ENCODE results near the gene NFIA. TPM values are rescaled to one million over a fixed set of nuclear protein-coding genes. Genes with fewer than 3 reads are reported as not detected.

The NFIA gene
- total and polyA plus RNA-seq, 2 of the 13 experiments (the other 11 are each of a cell fraction or from before 2014, with no cell fraction given), result 14.7 to 28.5 TPM

- TF ChIP-seq HMGXB4 (CRISPR knock-in tag; IDR thresholded peaks at IDR 0.05; ENCODE audit: borderline replicate concordance in 1 of 2, low read depth in 1 of 2), result no peak
- TF ChIP-seq ZMAT3 (CRISPR knock-in tag; conservative IDR thresholded peaks at IDR 0.05), result no peak
- TF ChIP-seq ZNF18 (CRISPR knock-in tag; IDR thresholded peaks at IDR 0.05; ENCODE audit: insufficient replicate concordance), result no peak
- TF ChIP-seq MAX (IDR thresholded peaks at IDR 0.05), result no peak
- no peak for TF ChIP-seq MED13 (CRISPR knock-in tag; IDR thresholded peaks at IDR 0.05)
- no peak for TF ChIP-seq PHF21A (CRISPR knock-in tag; IDR thresholded peaks at IDR 0.05)
- TF ChIP-seq NFE2 (CRISPR knock-in tag; IDR thresholded peaks at IDR 0.05), result no peak
- no peak for TF ChIP-seq ARHGAP35 (CRISPR knock-in tag; IDR thresholded peaks at IDR 0.05; ENCODE audit: borderline replicate concordance)
- TF ChIP-seq ZBTB43 (CRISPR knock-in tag; conservative IDR thresholded peaks at IDR 0.05), result no peak
- no peak for TF ChIP-seq SMARCC2 (IDR thresholded peaks at IDR 0.05)
- TF ChIP-seq ZSCAN9 (CRISPR knock-in tag; IDR thresholded peaks at IDR 0.05; ENCODE audit: borderline replicate concordance), result no peak
- TF ChIP-seq ZBTB49 (CRISPR knock-in tag; IDR thresholded peaks at IDR 0.05; ENCODE audit: borderline replicate concordance), result no peak
- TF ChIP-seq ZNF577 (CRISPR knock-in tag; IDR thresholded peaks at IDR 0.05; ENCODE audit: borderline replicate concordance, low read depth), result no peak
- no peak for TF ChIP-seq ZNF136 (CRISPR knock-in tag; IDR thresholded peaks at IDR 0.05; ENCODE audit: low read depth)
- no peak for TF ChIP-seq ZNF546 (CRISPR knock-in tag; conservative IDR thresholded peaks at IDR 0.05)
- TF ChIP-seq CTCF (CRISPR knock-in tag; IDR thresholded peaks at IDR 0.05), result no peak
- no peak for TF ChIP-seq TRIM24 (CRISPR knock-in tag; IDR thresholded peaks at IDR 0.05)
- no peak for TF ChIP-seq ZNF383 (CRISPR knock-in tag; IDR thresholded peaks at IDR 0.05; ENCODE audit: borderline replicate concordance)
- no peak for TF ChIP-seq DR1 (CRISPR knock-in tag; IDR thresholded peaks at IDR 0.05)
- no peak for TF ChIP-seq RELA (CRISPR knock-in tag; IDR thresholded peaks at IDR 0.05)
Measured at GRCh38 chr1:61301824-61302657, 219.7 kb downstream of the NFIA start (continued).
